Retinal pigment epithelial cell (primary cell): ENCODE measurements around the gene TACR2.
A peak's percentile ranks its signal among the peaks of the same experiment; 100 is the strongest.

ENCODE experiments used
- DNase-seq: peaks from one replicate; pipeline ENCODE4 v3.0.0-alpha.2; 2010; ENCODE audit warnings: low read depth
- H3K4me3 ChIP-seq: 2 replicates; pipeline ENCODE4 v1.5.1; 2011; ENCODE audit warnings: mild to moderate bottlenecking, low read length, control low read depth, moderate library complexity
- CTCF ChIP-seq: conservative IDR thresholded peaks from 2 replicates; pipeline ENCODE4 v1.5.1; 2011; ENCODE audit warnings: low read depth, low read length, control low read depth, inconsistent platforms

The TACR2 gene

GRCh38 chr10:69461243-69462025 is 44.7 kb upstream of the TACR2 start:
- no peak overlapping the region for H3K4me3 ChIP-seq
- no peak for TF ChIP-seq CTCF
- no peak for DNase-seq

GRCh38 chr10:69460576-69461242 is 44.0 kb upstream of the TACR2 start:
- no peak overlapping the region for H3K4me3 ChIP-seq
- DNase-seq: no peak
- no peak for TF ChIP-seq CTCF

- TF ChIP-seq CTCF: no peak
- no peak for DNase-seq
- H3K4me3 ChIP-seq: no peak overlapping the region
These were observed 43.3 kb upstream of the TACR2 start for GRCh38 chr10:69459893-69460575.

- TF ChIP-seq CTCF: no peak
- no peak overlapping the region for H3K4me3 ChIP-seq
- no peak for DNase-seq
These were observed 42.5 kb upstream of the TACR2 start for GRCh38 chr10:69459101-69459790.

GRCh38 chr10:69458430-69459100 is 41.8 kb upstream of the TACR2 start:
- DNase-seq: no peak
- H3K4me3 ChIP-seq: no peak overlapping the region
- TF ChIP-seq CTCF: no peak

GRCh38 chr10:69457771-69458237 is 41.1 kb upstream of the TACR2 start:
- TF ChIP-seq CTCF: no peak
- peak; percentile 67 for DNase-seq
- H3K4me3 ChIP-seq: no peak overlapping the region
